ENCODE results near the gene TARM1.

GRCh38 chr19:54094426-54095000 lies 13.3 kb upstream of the TARM1 start:
- no peak for TF ChIP-seq CTCF (conservative IDR thresholded peaks at IDR 0.05; ENCODE audit: low read depth, low read length)
- TF ChIP-seq POLR2A (IDR thresholded peaks at IDR 0.05; ENCODE audit: low read depth, low read length), result no peak
- no peak for TF ChIP-seq RAD21 (IDR thresholded peaks at IDR 0.05; ENCODE audit: low read length)
- TF ChIP-seq MXI1 (IDR thresholded peaks at IDR 0.05; ENCODE audit: borderline replicate concordance, low read depth, low read length), result no peak

Data from IMR-90 (cell line).